Astrocyte of the cerebellum (primary cell): Measurements from ENCODE around the gene DENND6B.
A peak's percentile ranks its signal among the peaks of the same experiment; 100 is the strongest.

Experiments
- DNase-seq: peaks from one replicate; pipeline ENCODE4 v3.0.0-alpha.2; 2011; ENCODE audit warnings: low read depth
- H3K4me3 ChIP-seq: 2 replicates; pipeline ENCODE4 v1.5.1; 2011; ENCODE audit warnings: mild to moderate bottlenecking, low read depth, low read length, moderate library complexity
- CTCF ChIP-seq: IDR thresholded peaks from 2 replicates; pipeline ENCODE4 v1.5.1; 2012; ENCODE audit warnings: low read length, low read depth, moderate library complexity, mild to moderate bottlenecking; ENCODE audit errors: missing control alignments
- in situ Hi-C: cut with HindIII; loops from 2 replicates; pipeline ENCODE4 v1.10.0; 2017; ENCODE audit warnings: low sequenced_read_pairs

DENND6B gene

GRCh38 chr22:50303848-50304527 is 22.8 kb downstream of the DENND6B start:
- peak; percentile 24 for TF ChIP-seq CTCF
- no peak for DNase-seq
- in situ Hi-C loops, result no loop called here
- peak overlapping the region; percentile 3 for H3K4me3 ChIP-seq

- H3K4me3 ChIP-seq, result peak overlapping the region; percentile 3
- DNase-seq, result no peak
- TF ChIP-seq CTCF, result no peak
- in situ Hi-C loops, result no loop called here
These were observed 23.3 kb downstream of the DENND6B start for GRCh38 chr22:50303515-50303847.

- TF ChIP-seq CTCF, result no peak
- in situ Hi-C loops, result no loop called here
- no peak for DNase-seq
- H3K4me3 ChIP-seq, result no peak overlapping the region
These were observed 24.2 kb downstream of the DENND6B start for GRCh38 chr22:50302564-50302963.

- no peak for DNase-seq
- in situ Hi-C loops, result no loop called here
- TF ChIP-seq CTCF, result no peak
- no peak overlapping the region for H3K4me3 ChIP-seq
These were observed 24.7 kb downstream of the DENND6B start for GRCh38 chr22:50302041-50302541.

- TF ChIP-seq CTCF, result no peak
- in situ Hi-C loops, result no loop called here
- no peak overlapping the region for H3K4me3 ChIP-seq
- no peak for DNase-seq
These were observed 25.2 kb downstream of the DENND6B start for GRCh38 chr22:50301581-50301991.

- in situ Hi-C loops, result no loop called here
- TF ChIP-seq CTCF, result no peak
- DNase-seq, result no peak
- no peak overlapping the region for H3K4me3 ChIP-seq
These were observed 26.1 kb downstream of the DENND6B start for GRCh38 chr22:50300620-50301257.
